Spinal cord (tissue), 10 donors: ENCODE measurements around the gene ZNF408. TPM values are rescaled to one million over a fixed set of nuclear protein-coding genes. Genes with fewer than 3 reads are reported as not detected.

Source experiments
- DNase-seq, 6 donors: peaks; one replicate each; pipeline versions ENCODE4 v3.0.0 to v3.0.0-alpha.2; 2013 to 2015; ENCODE audit warnings: low spot score in 6 of 6, low read depth in 4 of 6
- H3K27ac ChIP-seq: one replicate; pipeline ENCODE4 v1.5.1; 2013; ENCODE audit warnings: low read depth, low read length, control low read depth
- H3K27me3 ChIP-seq: one replicate; pipeline ENCODE4 v1.6.1; 2013; ENCODE audit warnings: low read length; ENCODE audit not compliant: control insufficient read depth, insufficient read depth
- H3K36me3 ChIP-seq: one replicate; pipeline ENCODE4 v1.6.1; 2013; ENCODE audit warnings: low read length; ENCODE audit not compliant: control insufficient read depth, insufficient read depth
- H3K4me1 ChIP-seq: one replicate; pipeline ENCODE4 v1.6.1; 2013; ENCODE audit warnings: low read length; ENCODE audit not compliant: control insufficient read depth, insufficient read depth
- H3K4me3 ChIP-seq: one replicate; pipeline ENCODE4 v1.5.1; 2013; ENCODE audit warnings: low read depth, low read length, control low read depth
- H3K9me3 ChIP-seq: one replicate; pipeline ENCODE4 v1.6.1; 2013; ENCODE audit warnings: low read length; ENCODE audit not compliant: control insufficient read depth, insufficient read depth
- WGBS: methylation state at CpG from one replicate; pipeline ENCODE4 v1.1.5; 2013; ENCODE audit warnings: missing lambda C conversion rate; ENCODE audit not compliant: insufficient coverage; 5-methylcytosine and 5-hydroxymethylcytosine counted together
- polyA plus RNA-seq, 2 donors: library from polyadenylated mRNA; unstranded; fragments of 120-200 nt; gene quantifications; one replicate each; pipeline ENCODE4 v1.2.1, GENCODE V29; 2013; ENCODE audit not compliant: insufficient read length in 2 of 2
- small RNA-seq: library from RNA; depleted of rRNA; stranded (forward); fragments of <200 nt; gene quantifications from one replicate; pipeline ENCODE3, GENCODE V24; 2014; ENCODE audit warnings: low replicate concordance
- total RNA-seq, 2 donors: library from RNA; depleted of rRNA in 1 of 2; stranded (reverse); fragments of 120-200 nt in 1 of 2; fragments of >200 nt in 1 of 2; gene quantifications; one replicate each; pipeline versions ENCODE4 v1.2.3 to v1.2.4, GENCODE V29; 2013 to 2014
- donor health status: healthy.

The ZNF408 gene
- total and polyA plus RNA-seq, 4 donors: 2.2 to 12.7 (median 9.9) TPM

DNA sequence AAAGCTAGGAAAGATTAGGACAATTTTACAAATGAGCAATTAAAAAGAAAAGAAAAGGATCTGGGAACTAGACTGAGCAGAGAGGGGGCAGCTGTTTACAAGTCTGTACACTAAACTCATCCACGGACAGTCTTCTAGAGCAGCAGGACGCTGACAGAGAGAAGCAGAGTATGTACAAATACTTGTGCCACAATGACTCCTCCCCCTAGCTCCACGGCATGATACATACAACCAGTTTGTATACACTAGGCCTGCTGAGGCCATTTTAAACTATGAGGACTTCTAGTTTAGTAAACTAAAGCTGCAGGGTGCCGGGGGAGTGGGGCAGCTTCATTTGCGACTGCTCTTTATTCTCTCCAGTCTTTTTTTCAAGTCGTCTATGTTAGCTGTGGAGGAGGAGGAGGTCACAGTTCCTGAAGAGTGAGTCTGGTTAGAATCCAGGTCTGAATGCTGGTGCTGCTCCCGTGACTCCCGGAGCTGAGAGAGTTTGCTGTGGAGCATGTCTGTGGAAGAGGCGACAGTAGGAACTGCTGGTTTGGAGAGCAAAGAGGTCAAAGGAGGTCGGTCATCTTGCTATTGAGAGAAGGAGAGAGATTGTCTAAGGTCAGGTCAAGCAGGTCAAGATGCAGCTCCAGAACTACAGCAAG, 43.0 kb downstream of the ZNF408 start:
- no peaks in the 10 kb centered on the region for H3K9me3 ChIP-seq
- H3K4me3 ChIP-seq: no peak overlapping the region
- DNase-seq: peak in 1 of 6 donors; percentile 9
- peaks cover 45% of the 10 kb centered on the region for H3K36me3 ChIP-seq
- no peaks in the 10 kb centered on the region for H3K27me3 ChIP-seq
- WGBS: 76% methylated on average over 6 of the region's 10 CpGs
- H3K27ac ChIP-seq: no peak overlapping the region
- no peaks in the 10 kb centered on the region for H3K4me1 ChIP-seq

GRCh38 chr11:46745328-46745727, 44.5 kb downstream of the ZNF408 start:
- no peak for DNase-seq
- Histone ChIP-seq H3K36me3 (peaks cover 56% of the 10 kb centered on the region), H3K27me3 (no peaks in the 10 kb centered on the region), H3K4me3 (no peak overlapping the region), H3K9me3 (no peaks in the 10 kb centered on the region), H3K4me1 (no peaks in the 10 kb centered on the region), H3K27ac (no peak overlapping the region)
- 83% methylated on average over 1 of the region's 1 CpG for WGBS

DNA sequence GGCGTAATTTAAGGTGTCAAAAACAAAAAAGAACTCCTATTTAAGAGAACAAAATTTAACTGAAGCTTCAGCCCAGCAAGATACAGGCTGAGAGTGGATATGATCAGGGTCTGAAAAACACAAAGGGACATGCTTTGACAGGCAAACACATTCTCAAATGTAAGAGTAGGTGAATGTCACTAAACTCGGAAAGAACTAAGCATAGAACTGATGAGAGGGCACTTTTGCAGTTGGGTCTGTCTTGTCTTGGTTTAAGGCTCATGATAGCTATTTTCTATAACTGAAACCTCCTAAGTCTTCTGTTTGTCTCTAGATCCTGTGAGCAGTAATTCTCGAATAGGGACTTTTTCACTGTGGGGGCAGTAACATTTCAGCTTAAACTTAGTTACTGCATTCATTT, 45.2 kb downstream of the ZNF408 start:
- no peaks in the 10 kb centered on the region for H3K4me1 ChIP-seq
- no peak overlapping the region for H3K4me3 ChIP-seq
- no peak for DNase-seq
- H3K27me3 ChIP-seq: no peaks in the 10 kb centered on the region
- WGBS: no CpG with 5 or more reads among the region's 3 CpGs
- peaks cover 58% of the 10 kb centered on the region for H3K36me3 ChIP-seq
- H3K9me3 ChIP-seq: no peaks in the 10 kb centered on the region
- no peak overlapping the region for H3K27ac ChIP-seq

DNA sequence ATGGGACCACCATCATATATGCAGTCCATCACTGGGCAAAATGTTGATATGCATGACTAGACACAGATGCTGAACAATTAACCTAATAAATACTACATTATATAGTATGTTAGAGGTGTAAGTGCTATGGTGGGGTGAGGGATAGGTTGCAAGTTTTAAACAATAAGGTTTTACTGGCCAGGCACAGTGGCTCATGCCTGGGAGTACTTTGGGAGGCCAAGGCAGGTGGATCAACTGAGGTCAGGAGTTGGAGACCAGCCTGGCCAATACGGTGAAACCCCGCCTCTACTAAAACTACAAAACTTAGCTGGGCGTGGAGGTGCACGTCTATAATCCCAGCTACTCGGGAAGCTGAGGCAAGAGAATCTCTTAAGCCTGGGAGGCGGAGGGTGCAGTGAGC, 46.3 kb downstream of the ZNF408 start:
- no peak overlapping the region for H3K27ac ChIP-seq
- peaks cover 51% of the 10 kb centered on the region for H3K36me3 ChIP-seq
- H3K9me3 ChIP-seq: no peaks in the 10 kb centered on the region
- no peak overlapping the region for H3K4me3 ChIP-seq
- 100% methylated on average over 6 of the region's 6 CpGs for WGBS
- no peaks in the 10 kb centered on the region for H3K27me3 ChIP-seq
- H3K4me1 ChIP-seq: no peaks in the 10 kb centered on the region
- DNase-seq: no peak

Small RNAs within 50 kb of the gene (small RNA-seq; reads per million reads assigned to genes)
- gene MIR5582: not detected

Other genes starting within 250 kb of the ZNF408 start
- 10 to 100 TPM; 21.3 to 28.0 TPM for gene AMBRA1, start 107.0 kb upstream of the ZNF408 start, total RNA-seq
- gene AMBRA1, start 107.0 kb upstream of the ZNF408 start, polyA plus RNA-seq: 10 to 100 TPM; 28.8 to 29.6 TPM
- gene HARBI1, start 83.8 kb upstream of the ZNF408 start, total RNA-seq: 1 to 10 TPM; 4.2 to 6.2 TPM
- 1 to 10 TPM; 5.7 to 5.9 TPM for gene HARBI1, start 83.8 kb upstream of the ZNF408 start, polyA plus RNA-seq
- 10 to 100 TPM; 40.7 to 68.9 TPM for gene ATG13, start 83.5 kb upstream of the ZNF408 start, total RNA-seq
- 10 to 100 TPM; 70.7 to 74.0 TPM for gene ATG13, start 83.5 kb upstream of the ZNF408 start, polyA plus RNA-seq
- gene ARHGAP1, start 412 bp upstream of the ZNF408 start, total RNA-seq: 10 to 100 TPM; 26.2 to 27.5 TPM
- gene ARHGAP1, start 412 bp upstream of the ZNF408 start, polyA plus RNA-seq: 10 to 100 TPM; 59.0 to 67.6 TPM
- gene F2, start 18.2 kb downstream of the ZNF408 start, total RNA-seq: under 1 TPM in 1 of 2 donors, not detected in 1; 0.39 TPM
- gene F2, start 18.2 kb downstream of the ZNF408 start, polyA plus RNA-seq: under 1 TPM in 1 of 2 donors, not detected in 1; 0.29 TPM
- gene CKAP5, start 145.2 kb downstream of the ZNF408 start, total RNA-seq: 100 to 1,000 TPM in 1 of 2 donors, 10 to 100 TPM in 1; 96.2 to 187 TPM
- 100 to 1,000 TPM; 119 to 137 TPM for gene CKAP5, start 145.2 kb downstream of the ZNF408 start, polyA plus RNA-seq
- gene LRP4, start 217.5 kb downstream of the ZNF408 start, total RNA-seq: 10 to 100 TPM; 17.7 to 28.5 TPM
- 10 to 100 TPM; 62.4 to 72.9 TPM for gene LRP4, start 217.5 kb downstream of the ZNF408 start, polyA plus RNA-seq
- 10 to 100 TPM; 46.6 to 49.2 TPM for gene CSTPP1, start 235.7 kb downstream of the ZNF408 start, total RNA-seq
- gene CSTPP1, start 235.7 kb downstream of the ZNF408 start, polyA plus RNA-seq: 100 to 1,000 TPM in 1 of 2 donors, 10 to 100 TPM in 1; 95.4 to 104 TPM